Body of pancreas (tissue), 4 donors: ENCODE data around the gene TMEM164.

Experiments used
- CTCF ChIP-seq, 7 experiments: fragments of 450-650 bp in 4 of 7; fragments of 200-600 bp in 3 of 7; sonication (generic) in 3 of 7; IDR thresholded peaks; one replicate each; pipeline ENCODE4 v1.5.1; 2016 to 2019; ENCODE audit warnings: antibody characterized with exemption in 7 of 7
- POLR2A ChIP-seq, 3 donors: fragments of 450-650 bp; IDR thresholded peaks; one replicate each; pipeline ENCODE4 v1.6.1; 2016; ENCODE audit warnings: antibody characterized with exemption in 3 of 3, mild to moderate bottlenecking in 2 of 3

- TF ChIP-seq CTCF (IDR thresholded peaks at IDR 0.05) = no peak
- no peak for TF ChIP-seq POLR2A (IDR thresholded peaks at IDR 0.05)
These were observed 211.8 kb downstream of the TMEM164 start for GRCh38 chrX:110214684-110215083.
